NT2/D1 (cell line): ENCODE data around the gene RBFOX2.
"Not testable (repeated sequence)": the region's sequence is repeated elsewhere in the genome, so short reads cannot be mapped to it uniquely, and the experiment has no call there.

Source experiments
- DNase-seq: peaks from one replicate; pipeline ENCODE4 v3.0.0-alpha.2; 2011; ENCODE audit warnings: low read depth, low spot score
- H3K27me3 ChIP-seq: 2 replicates; pipeline ENCODE4 v1.6.0; 2011; ENCODE audit warnings: mild to moderate bottlenecking; ENCODE audit not compliant: insufficient read length, insufficient read depth
- H3K36me3 ChIP-seq: 2 replicates; pipeline ENCODE4 v1.6.1; 2011; ENCODE audit warnings: mild to moderate bottlenecking, low read length, mixed read lengths; ENCODE audit not compliant: insufficient read depth, insufficient read length
- H3K4me1 ChIP-seq: 2 replicates; pipeline ENCODE4 v1.5.1; 2011; ENCODE audit not compliant: insufficient read depth, insufficient read length
- H3K4me3 ChIP-seq: 2 replicates; pipeline ENCODE4 v1.5.1; 2011; ENCODE audit warnings: low read depth; ENCODE audit not compliant: insufficient read length
- H3K9ac ChIP-seq: 2 replicates; pipeline ENCODE4 v1.6.0; 2011; ENCODE audit warnings: low read depth; ENCODE audit not compliant: insufficient read length
- H3K9me3 ChIP-seq: 2 replicates; pipeline ENCODE4 v1.5.1; 2011; ENCODE audit warnings: mild to moderate bottlenecking, low read length; ENCODE audit not compliant: insufficient read depth
- SUZ12 ChIP-seq: IDR thresholded peaks from 2 replicates; pipeline ENCODE4 v1.6.1; 2011; ENCODE audit not compliant: insufficient read length, insufficient read depth; ENCODE audit errors: extremely low read depth
- YY1 ChIP-seq: IDR thresholded peaks from 2 replicates; pipeline ENCODE4 v1.6.1; 2011; ENCODE audit not compliant: insufficient read length, insufficient read depth
- ZNF274 ChIP-seq: IDR thresholded peaks from 2 replicates; pipeline ENCODE4 v1.6.1; 2011; ENCODE audit warnings: mild to moderate bottlenecking, low read depth, low read length

Gene RBFOX2

GRCh38 chr22:35739076-35739930, 289.3 kb downstream of the RBFOX2 start:
- TF ChIP-seq YY1 (no peak), SUZ12 (no peak), ZNF274 (no peak)
- Histone ChIP-seq H3K36me3 (peaks cover 26% of the 10 kb centered on the region), H3K27me3 (no peaks in the 10 kb centered on the region), H3K9me3 (peaks cover 12% of the 10 kb centered on the region; the same call in 1 of the 2 replicates), H3K4me3 (no peak overlapping the region), H3K9ac (no peak overlapping the region), H3K4me1 (peaks cover 10% of the 10 kb centered on the region)
- DNase-seq: no peak

GRCh38 chr22:35737886-35738285, 290.7 kb downstream of the RBFOX2 start:
- H3K4me3 ChIP-seq, DNase-seq, H3K9ac ChIP-seq, H3K27me3 ChIP-seq, H3K4me1 ChIP-seq: not testable (repeated sequence)
- Histone ChIP-seq H3K36me3 (peaks cover 24% of the 10 kb centered on the region), H3K9me3 (peaks cover 12% of the 10 kb centered on the region; the same call in 1 of the 2 replicates)

- Histone ChIP-seq H3K9ac (no peak overlapping the region), H3K27me3 (no peaks in the 10 kb centered on the region), H3K36me3 (peaks cover 16% of the 10 kb centered on the region), H3K4me3 (no peak overlapping the region), H3K4me1 (peaks cover 10% of the 10 kb centered on the region), H3K9me3 (peaks cover 12% of the 10 kb centered on the region; the same call in 1 of the 2 replicates)
- no peak for TF ChIP-seq YY1
- TF ChIP-seq ZNF274: no peak
- TF ChIP-seq SUZ12: no peak
- no peak for DNase-seq
Observed at GRCh38 chr22:35736701-35737100, 291.9 kb downstream of the RBFOX2 start.

GRCh38 chr22:35736166-35736565, 292.5 kb downstream of the RBFOX2 start:
- Histone ChIP-seq H3K27me3 (no peaks in the 10 kb centered on the region), H3K4me1 (peaks cover 10% of the 10 kb centered on the region), H3K36me3 (peaks cover 12% of the 10 kb centered on the region), H3K9me3 (peaks cover 12% of the 10 kb centered on the region; the same call in 1 of the 2 replicates), H3K4me3 (no peak overlapping the region), H3K9ac (no peak overlapping the region)
- TF ChIP-seq SUZ12 (no peak), YY1 (no peak), ZNF274 (no peak)
- DNase-seq: no peak

- H3K4me3 ChIP-seq: no peak overlapping the region
Observed at GRCh38 chr22:35735542-35735941, 293.1 kb downstream of the RBFOX2 start.

GRCh38 chr22:35734517-35734827, 294.2 kb downstream of the RBFOX2 start:
- no peaks in the 10 kb centered on the region for H3K27me3 ChIP-seq
- peaks cover 10% of the 10 kb centered on the region for H3K36me3 ChIP-seq
- H3K9me3 ChIP-seq: peaks cover 12% of the 10 kb centered on the region; the same call in 1 of the 2 replicates
- peaks cover 5% of the 10 kb centered on the region for H3K4me1 ChIP-seq
- no peak overlapping the region for H3K9ac ChIP-seq
- no peak overlapping the region for H3K4me3 ChIP-seq
- no peak for DNase-seq
- no peak for TF ChIP-seq YY1

More at GRCh38 chr22:35735542-35735941, 293.1 kb downstream of the RBFOX2 start:
- Histone ChIP-seq H3K27me3 (no peaks in the 10 kb centered on the region), H3K4me1 (peaks cover 10% of the 10 kb centered on the region), H3K36me3 (peaks cover 12% of the 10 kb centered on the region), H3K9me3 (peaks cover 12% of the 10 kb centered on the region; the same call in 1 of the 2 replicates), H3K9ac (no peak overlapping the region)
- DNase-seq: no peak
- no peak for TF ChIP-seq YY1
- no peak for TF ChIP-seq ZNF274
- TF ChIP-seq SUZ12: no peak

GRCh38 chr22:35733791-35734516, 294.7 kb downstream of the RBFOX2 start:
- no peak for TF ChIP-seq YY1
- no peak for TF ChIP-seq SUZ12
- TF ChIP-seq ZNF274: no peak
- H3K4me1 ChIP-seq: peaks cover 2% of the 10 kb centered on the region
- H3K9me3 ChIP-seq: peaks cover 12% of the 10 kb centered on the region; the same call in 1 of the 2 replicates
- DNase-seq: no peak
- peaks cover 6% of the 10 kb centered on the region for H3K36me3 ChIP-seq
- no peak overlapping the region for H3K4me3 ChIP-seq
- no peaks in the 10 kb centered on the region for H3K27me3 ChIP-seq
- H3K9ac ChIP-seq: no peak overlapping the region
